Measurements from ENCODE around the gene PDIK1L. TPM values are rescaled to one million over a fixed set of nuclear protein-coding genes. Genes with fewer than 3 reads are reported as not detected.
"Not testable (repeated sequence)": the region's sequence is repeated elsewhere in the genome, so short reads cannot be mapped to it uniquely, and the experiment has no call there.

PDIK1L gene
- total RNA-seq, 4 donors from 2014 or later, result 5.1 to 6.4 (median 5.7) TPM

- Histone ChIP-seq H3K27ac (replicated peaks in 1 of 4) (no peak overlapping the region), H3K27me3 (peaks cover 0 to 49% (median 2%) of the 10 kb centered on the region in 4 donors), H3K9me3 (no peaks in the 10 kb centered on the region), H3K4me3 (no peak overlapping the region), H3K4me1 (no peaks in the 10 kb centered on the region), H3K36me3 (no peaks in the 10 kb centered on the region)
- intact Hi-C loops (cut with DNase I), result no loop called here
- DNase-seq (ENCODE audit: extremely low spot score), result no peak
- 81% methylated on average over 2 of the region's 2 CpGs for WGBS
- TF ChIP-seq POLR2A (IDR thresholded peaks at IDR 0.05; ENCODE audit: low read depth), result no peak
- no peak for TF ChIP-seq EP300 (IDR thresholded peaks at IDR 0.05)
- no peak for TF ChIP-seq POLR2AphosphoS5 (IDR thresholded peaks at IDR 0.05)
- TF ChIP-seq, protein P1, sequence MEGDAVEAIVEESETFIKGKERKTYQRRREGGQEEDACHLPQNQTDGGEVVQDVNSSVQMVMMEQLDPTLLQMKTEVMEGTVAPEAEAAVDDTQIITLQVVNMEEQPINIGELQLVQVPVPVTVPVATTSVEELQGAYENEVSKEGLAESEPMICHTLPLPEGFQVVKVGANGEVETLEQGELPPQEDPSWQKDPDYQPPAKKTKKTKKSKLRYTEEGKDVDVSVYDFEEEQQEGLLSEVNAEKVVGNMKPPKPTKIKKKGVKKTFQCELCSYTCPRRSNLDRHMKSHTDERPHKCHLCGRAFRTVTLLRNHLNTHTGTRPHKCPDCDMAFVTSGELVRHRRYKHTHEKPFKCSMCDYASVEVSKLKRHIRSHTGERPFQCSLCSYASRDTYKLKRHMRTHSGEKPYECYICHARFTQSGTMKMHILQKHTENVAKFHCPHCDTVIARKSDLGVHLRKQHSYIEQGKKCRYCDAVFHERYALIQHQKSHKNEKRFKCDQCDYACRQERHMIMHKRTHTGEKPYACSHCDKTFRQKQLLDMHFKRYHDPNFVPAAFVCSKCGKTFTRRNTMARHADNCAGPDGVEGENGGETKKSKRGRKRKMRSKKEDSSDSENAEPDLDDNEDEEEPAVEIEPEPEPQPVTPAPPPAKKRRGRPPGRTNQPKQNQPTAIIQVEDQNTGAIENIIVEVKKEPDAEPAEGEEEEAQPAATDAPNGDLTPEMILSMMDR (IDR thresholded peaks at IDR 0.05), result no peak
These were observed 26.8 kb upstream of the PDIK1L start for GRCh38 chr1:26084844-26085243.

GRCh38 chr1:26089125-26089524 is 22.5 kb upstream of the PDIK1L start:
- TF ChIP-seq, protein P1 (IDR thresholded peaks at IDR 0.05), result no peak
- no peak for TF ChIP-seq EP300 (IDR thresholded peaks at IDR 0.05)
- no peak for TF ChIP-seq POLR2AphosphoS5 (IDR thresholded peaks at IDR 0.05)
- no peak for TF ChIP-seq POLR2A (IDR thresholded peaks at IDR 0.05; ENCODE audit: low read depth)
- H3K9me3 ChIP-seq, result no peaks in the 10 kb centered on the region
- H3K27ac ChIP-seq (replicated peaks in 1 of 4), result no peak overlapping the region
- H3K4me3 ChIP-seq, result no peak overlapping the region
- H3K27me3 ChIP-seq, result peaks cover 0 to 78% (median 7%) of the 10 kb centered on the region in 4 donors
- DNase-seq (ENCODE audit: extremely low spot score), result no peak
- peaks cover 0 to 4% (median 3%) of the 10 kb centered on the region in 4 donors for H3K4me1 ChIP-seq
- WGBS, result 96% methylated on average over 3 of the region's 3 CpGs
- intact Hi-C loops (cut with DNase I), result no loop called here
- no peaks in the 10 kb centered on the region for H3K36me3 ChIP-seq

- no peaks in the 10 kb centered on the region for H3K9me3 ChIP-seq
- H3K27me3 ChIP-seq, result peaks cover 0 to 80% (median 7%) of the 10 kb centered on the region in 4 donors
- H3K4me1 ChIP-seq, result peaks cover 6 to 15% (median 10%) of the 10 kb centered on the region in 4 donors
- intact Hi-C loops (cut with DNase I), result no loop called here
- H3K27ac ChIP-seq (replicated peaks in 1 of 4), result no peak overlapping the region
- H3K36me3 ChIP-seq, result no peaks in the 10 kb centered on the region
- DNase-seq (ENCODE audit: extremely low spot score), result no peak
- WGBS, result 88% methylated on average over 3 of the region's 3 CpGs
- TF ChIP-seq POLR2AphosphoS5 (IDR thresholded peaks at IDR 0.05) (no peak), EP300 (IDR thresholded peaks at IDR 0.05) (no peak), POLR2A (IDR thresholded peaks at IDR 0.05; ENCODE audit: low read depth) (no peak)
- TF ChIP-seq, protein P1 (IDR thresholded peaks at IDR 0.05), result no peak
- H3K4me3 ChIP-seq, result no peak overlapping the region
These were observed 20.7 kb upstream of the PDIK1L start for GRCh38 chr1:26090893-26091292.

DNA sequence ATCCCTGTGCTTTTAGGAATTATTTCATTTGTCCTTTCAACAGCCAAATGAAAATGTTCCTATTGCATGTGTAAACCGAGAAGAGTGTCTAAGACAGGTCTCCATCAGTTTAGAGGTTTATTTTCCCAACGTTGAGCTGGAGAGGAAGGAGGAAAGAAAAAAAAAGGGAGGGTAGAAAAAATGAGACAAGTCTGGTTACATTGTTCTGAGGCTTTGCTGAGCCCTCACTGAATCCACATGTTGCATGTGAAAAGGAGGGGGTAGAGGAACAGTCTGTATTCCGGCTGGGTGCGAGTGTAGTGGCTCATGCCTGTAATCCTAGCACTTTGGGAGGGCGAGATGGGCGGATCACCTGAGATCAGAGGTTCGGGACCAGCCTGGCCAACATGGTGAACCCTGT is 19.2 kb upstream of the PDIK1L start:
- Histone ChIP-seq H3K4me1 (peaks cover 6 to 15% (median 10%) of the 10 kb centered on the region in 4 donors), H3K4me3 (no peak overlapping the region), H3K36me3 (no peaks in the 10 kb centered on the region), H3K9me3 (no peaks in the 10 kb centered on the region), H3K27me3 (peaks cover 0 to 69% (median 5%) of the 10 kb centered on the region in 4 donors), H3K27ac (replicated peaks in 1 of 4) (no peak overlapping the region)
- intact Hi-C loops (cut with DNase I), result no loop called here
- DNase-seq (ENCODE audit: extremely low spot score), result no peak
- 68% methylated on average over 7 of the region's 7 CpGs for WGBS
- TF ChIP-seq, protein P1 (IDR thresholded peaks at IDR 0.05), result no peak
- no peak for TF ChIP-seq POLR2AphosphoS5 (IDR thresholded peaks at IDR 0.05)

GRCh38 chr1:26093569-26093968 is 18.1 kb upstream of the PDIK1L start:
- intact Hi-C loops (cut with DNase I); H3K4me3 ChIP-seq; H3K9me3 ChIP-seq; H3K27ac ChIP-seq (replicated peaks in 1 of 4); DNase-seq (ENCODE audit: extremely low spot score); H3K36me3 ChIP-seq: not testable (repeated sequence)
- peaks cover 6 to 15% (median 10%) of the 10 kb centered on the region in 4 donors for H3K4me1 ChIP-seq
- H3K27me3 ChIP-seq, result peaks cover 0 to 65% (median 5%) of the 10 kb centered on the region in 4 donors
- WGBS, result 31% methylated on average over 6 of the region's 6 CpGs
